ENCODE measurements around the gene SNX17. TPM values are rescaled to one million over a fixed set of nuclear protein-coding genes. Genes with fewer than 3 reads are reported as not detected.

SNX17 gene
- total RNA-seq, 1 experiment from 2014 or later: 109 TPM

GRCh38 chr2:27376866-27377617 lies 6.6 kb downstream of the SNX17 start:
- Histone ChIP-seq H3K9me3 (ENCODE audit: low read depth, low read length, poor library complexity, severe bottlenecking) (no peaks in the 10 kb centered on the region), H3K36me3 (ENCODE audit: insufficient read depth, low read length, poor library complexity, severe bottlenecking) (peaks cover 82% of the 10 kb centered on the region), H3K4me1 (ENCODE audit: insufficient read depth, low read length, poor library complexity, severe bottlenecking) (peaks cover 19% of the 10 kb centered on the region), H3K4me3 (ENCODE audit: low read depth, low read length, poor library complexity, severe bottlenecking) (no peak overlapping the region), H3K27ac (ENCODE audit: low read depth, low read length, poor library complexity, severe bottlenecking) (peak overlapping the region; percentile 14), H3K27me3 (replicated peaks; ENCODE audit: insufficient read depth, low read depth, low read length, poor library complexity) (no peaks in the 10 kb centered on the region)
- intact Hi-C loops (cut with micrococcal nuclease; ENCODE audit: unreplicated experiment): no loop called here
- ChIA-PET CTCF (no interaction called here), POLR2A (ENCODE audit: low non-redundant PET) (no interaction called here)
- DNase-seq (ENCODE audit: low spot score): no peak
- BruUV-seq (replicated peaks): no TSS peak
- TF ChIP-seq CTCF (conservative IDR thresholded peaks at IDR 0.05; ENCODE audit: low read depth, low read length) (no peak), EZH2 (IDR thresholded peaks at IDR 0.05; ENCODE audit: borderline replicate concordance, low read depth, low read length, poor library complexity, severe bottlenecking) (no peak)

GRCh38 chr2:27377618-27378095 lies 7.2 kb downstream of the SNX17 start:
- no peaks in the 10 kb centered on the region for H3K27me3 ChIP-seq (replicated peaks; ENCODE audit: insufficient read depth, low read depth, low read length, poor library complexity)
- POLR2A ChIA-PET (ENCODE audit: low non-redundant PET): no interaction called here
- CTCF ChIA-PET: no interaction called here
- H3K4me3 ChIP-seq (ENCODE audit: low read depth, low read length, poor library complexity, severe bottlenecking): no peak overlapping the region
- no peaks in the 10 kb centered on the region for H3K9me3 ChIP-seq (ENCODE audit: low read depth, low read length, poor library complexity, severe bottlenecking)
- intact Hi-C loops (cut with micrococcal nuclease; ENCODE audit: unreplicated experiment): no loop called here
- DNase-seq (ENCODE audit: low spot score): no peak
- peaks cover 81% of the 10 kb centered on the region for H3K36me3 ChIP-seq (ENCODE audit: insufficient read depth, low read length, poor library complexity, severe bottlenecking)
- H3K4me1 ChIP-seq (ENCODE audit: insufficient read depth, low read length, poor library complexity, severe bottlenecking): peaks cover 15% of the 10 kb centered on the region
- TF ChIP-seq EZH2 (IDR thresholded peaks at IDR 0.05; ENCODE audit: borderline replicate concordance, low read depth, low read length, poor library complexity, severe bottlenecking) (no peak), CTCF (conservative IDR thresholded peaks at IDR 0.05; ENCODE audit: low read depth, low read length) (no peak)
- H3K27ac ChIP-seq (ENCODE audit: low read depth, low read length, poor library complexity, severe bottlenecking): peak overlapping the region; percentile 14
- BruUV-seq (replicated peaks): no TSS peak

GRCh38 chr2:27378096-27378808 lies 7.8 kb downstream of the SNX17 start:
- peak; percentile 33 for DNase-seq (ENCODE audit: low spot score)
- no TSS peak for BruUV-seq (replicated peaks)
- Histone ChIP-seq H3K36me3 (ENCODE audit: insufficient read depth, low read length, poor library complexity, severe bottlenecking) (peaks cover 75% of the 10 kb centered on the region), H3K27me3 (replicated peaks; ENCODE audit: insufficient read depth, low read depth, low read length, poor library complexity) (no peaks in the 10 kb centered on the region), H3K4me1 (ENCODE audit: insufficient read depth, low read length, poor library complexity, severe bottlenecking) (peaks cover 15% of the 10 kb centered on the region), H3K4me3 (ENCODE audit: low read depth, low read length, poor library complexity, severe bottlenecking) (no peak overlapping the region), H3K27ac (ENCODE audit: low read depth, low read length, poor library complexity, severe bottlenecking) (peak overlapping the region; percentile 89), H3K9me3 (ENCODE audit: low read depth, low read length, poor library complexity, severe bottlenecking) (no peaks in the 10 kb centered on the region)
- intact Hi-C loops (cut with micrococcal nuclease; ENCODE audit: unreplicated experiment): no loop called here
- TF ChIP-seq EZH2 (IDR thresholded peaks at IDR 0.05; ENCODE audit: borderline replicate concordance, low read depth, low read length, poor library complexity, severe bottlenecking): no peak
- TF ChIP-seq CTCF (conservative IDR thresholded peaks at IDR 0.05; ENCODE audit: low read depth, low read length): peak; percentile 42; the same call in 1 of the 2 replicates
- POLR2A ChIA-PET (ENCODE audit: low non-redundant PET): no interaction called here
- CTCF ChIA-PET: no interaction called here

Data from A673 (cell line).